GM12874 (cell line): ENCODE results near the gene MAPK12.

Source experiments
- CTCF ChIP-seq: IDR thresholded peaks from 2 replicates; pipeline ENCODE4 v1.5.1; 2011; ENCODE audit warnings: low read depth, mild to moderate bottlenecking, control low read depth, low read length, moderate library complexity; ENCODE audit not compliant: insufficient read depth

The MAPK12 gene

GRCh38 chr22:50264946-50265669 is 3.6 kb upstream of the MAPK12 start:
- no peak for TF ChIP-seq CTCF

GRCh38 chr22:50264104-50264745 is 2.7 kb upstream of the MAPK12 start:
- no peak for TF ChIP-seq CTCF

DNA sequence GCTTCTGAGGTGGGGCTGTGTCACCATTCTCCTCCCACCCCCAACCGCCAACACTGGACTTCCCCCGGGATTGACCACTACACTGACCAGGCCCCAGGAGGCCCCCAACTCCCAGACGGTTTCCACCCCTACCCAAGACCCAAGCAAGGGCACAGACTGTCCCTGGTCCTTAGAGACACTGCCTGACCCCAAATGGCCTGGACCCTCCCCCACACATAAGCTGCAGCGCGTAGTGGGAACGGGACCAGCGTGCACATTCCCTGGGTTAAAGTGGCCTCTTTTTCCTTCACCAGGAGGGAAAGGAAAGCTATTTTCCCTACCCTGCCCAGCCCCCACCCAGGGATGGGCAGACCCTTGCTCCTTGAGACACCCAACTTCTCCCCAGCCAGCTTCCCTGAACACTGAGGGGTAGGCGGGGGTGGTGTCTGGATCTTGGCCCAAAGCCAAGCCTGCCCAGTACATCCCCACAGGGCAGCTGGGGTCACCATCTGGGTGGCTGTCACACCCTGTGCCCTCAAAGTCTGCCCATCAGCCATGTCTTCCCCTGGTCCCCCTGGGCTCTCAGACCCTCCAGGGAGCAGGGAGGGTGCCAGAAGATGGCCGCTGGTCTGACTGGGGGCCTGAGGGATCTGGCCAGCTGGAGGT is 1.6 kb upstream of the MAPK12 start:
- TF ChIP-seq CTCF = no peak

GRCh38 chr22:50262460-50262911 is 1.0 kb upstream of the MAPK12 start:
- no peak for TF ChIP-seq CTCF

- no peak for TF ChIP-seq CTCF
These were observed 475 bp downstream of the MAPK12 start for GRCh38 chr22:50260801-50261614.

GRCh38 chr22:50260434-50260800 is 1.1 kb downstream of the MAPK12 start:
- no peak for TF ChIP-seq CTCF

DNA sequence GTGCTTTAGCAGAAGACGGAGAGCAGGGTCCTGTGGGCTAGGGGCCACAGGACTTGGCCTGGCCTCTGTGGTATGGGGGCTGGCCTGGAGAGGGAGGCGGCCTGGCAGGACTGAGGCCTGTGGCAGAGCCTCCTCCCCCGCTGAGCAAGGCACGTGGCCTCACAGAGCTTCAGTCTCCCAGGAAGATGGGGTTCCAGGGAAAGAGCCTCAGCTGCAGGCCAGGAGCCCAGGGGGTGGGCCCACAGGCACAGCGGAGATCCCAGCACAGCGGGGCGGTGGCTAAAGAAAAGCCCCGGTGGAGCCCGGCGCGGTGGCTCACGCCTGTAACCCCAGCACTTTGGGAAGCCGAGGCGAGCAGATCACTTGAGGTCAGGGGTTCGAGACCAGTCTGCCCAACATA is 2.2 kb downstream of the MAPK12 start:
- TF ChIP-seq CTCF = no peak
